ENCODE data around the gene MAGEL2.

Gene MAGEL2

DNA sequence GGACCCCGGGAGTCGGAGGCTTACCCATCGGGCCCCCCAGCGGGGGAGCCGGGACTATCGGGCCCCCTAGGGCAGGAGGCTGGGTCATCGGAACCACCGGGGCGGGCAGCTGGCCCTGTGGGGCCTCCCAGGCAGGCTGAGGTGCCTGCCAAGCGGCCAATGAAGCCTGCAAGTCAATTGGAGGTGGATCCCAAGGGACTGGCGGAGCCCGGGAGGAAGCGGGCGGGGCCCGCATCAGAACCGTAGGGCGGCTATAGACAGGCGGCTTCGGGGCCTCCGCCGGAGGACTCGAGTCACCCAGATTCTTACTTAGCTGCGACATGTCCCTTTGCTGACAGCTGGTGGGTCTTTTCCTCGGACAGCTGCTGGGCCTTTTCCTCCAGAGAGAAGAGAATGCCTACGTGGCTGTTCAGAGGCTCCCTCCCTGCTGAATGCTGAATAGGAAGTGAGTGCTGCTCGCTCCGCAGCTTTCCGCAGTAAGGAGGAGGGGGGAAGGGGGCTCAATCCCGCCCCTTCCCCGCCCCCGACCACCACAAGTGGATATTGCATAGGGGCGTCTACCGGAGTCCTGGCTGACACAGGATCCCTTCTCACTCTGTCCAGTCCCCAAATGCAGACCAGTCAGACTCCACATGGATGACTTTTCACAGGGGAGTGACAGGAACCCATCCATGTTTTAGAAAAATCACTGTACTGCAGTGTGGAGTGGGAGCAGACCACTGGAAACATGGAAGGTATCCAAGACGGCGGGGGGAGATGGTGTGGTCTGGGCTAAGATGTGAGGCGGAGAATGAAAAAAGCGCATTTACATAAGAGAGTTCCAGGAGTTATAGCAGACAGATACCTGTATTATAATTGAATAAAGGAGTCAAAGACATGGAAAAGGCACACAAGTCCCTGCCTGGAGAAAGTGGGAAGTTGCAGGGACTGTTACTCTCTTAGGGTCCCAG, at the start of gene MAGEL2:
TSS of gene MAGEL2 (minus strand) at position 447 of the 950 bp plus-strand sequence. CDS start at position 322, 125 bp downstream.
- DNase-seq, result peak; percentile 84

- DNase-seq, result no peak
Observed at GRCh38 chr15:23695282-23695681, 47.6 kb upstream of the MAGEL2 start.

- no peak for DNase-seq
Observed at GRCh38 chr15:23694592-23694991, 46.9 kb upstream of the MAGEL2 start.

GRCh38 chr15:23690450-23690852, 42.8 kb upstream of the MAGEL2 start:
- DNase-seq, result peak; percentile 94

DNA sequence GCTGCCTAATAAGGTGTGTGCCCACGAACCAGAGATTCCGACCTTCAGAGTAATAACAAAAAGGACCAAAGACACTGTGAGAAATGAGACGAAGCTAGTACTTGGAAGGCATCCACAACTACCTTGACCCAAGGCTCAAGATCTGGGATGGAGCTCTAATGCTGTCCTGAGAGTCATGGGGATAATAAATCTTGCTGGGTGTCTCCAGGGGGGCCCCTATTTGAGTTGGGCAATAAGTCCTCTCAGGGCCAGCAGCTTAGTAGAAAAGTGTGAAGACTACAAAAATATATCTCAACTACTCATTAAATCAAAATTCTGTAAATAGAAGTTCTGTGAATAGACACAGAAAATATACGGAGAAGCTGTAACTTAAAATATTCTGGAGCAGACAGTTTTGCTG, 42.3 kb upstream of the MAGEL2 start:
- DNase-seq, result no peak

GRCh38 chr15:23687143-23687470, 39.4 kb upstream of the MAGEL2 start, which contains the start of gene NDN:
Gene NDN (minus strand): TSS chr15:23687305. CDS start chr15:23687217, 88 bp downstream.
- DNase-seq, result peak; percentile 82

GRCh38 chr15:23686466-23687142, 38.9 kb upstream of the MAGEL2 start:
- DNase-seq, result no peak

DNA sequence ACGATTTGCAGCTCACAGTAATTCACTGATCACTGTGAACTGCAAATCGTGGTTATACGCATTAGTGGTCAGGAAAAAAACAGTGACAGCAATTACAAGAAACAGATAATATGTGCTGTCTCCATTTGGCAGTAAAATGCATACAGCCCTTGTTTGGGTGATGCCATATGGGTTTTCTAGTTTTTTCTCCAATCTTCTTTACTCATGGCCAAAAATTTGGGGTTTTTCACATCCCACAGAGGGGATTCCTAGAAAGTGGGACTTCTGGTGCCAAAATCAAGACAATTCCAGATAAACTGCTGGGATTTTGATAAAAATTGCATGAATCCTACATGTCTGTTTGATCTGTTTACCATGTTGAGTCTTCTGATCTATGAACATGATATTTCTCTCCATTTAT, 23.8 kb upstream of the MAGEL2 start:
- DNase-seq, result no peak

DNA sequence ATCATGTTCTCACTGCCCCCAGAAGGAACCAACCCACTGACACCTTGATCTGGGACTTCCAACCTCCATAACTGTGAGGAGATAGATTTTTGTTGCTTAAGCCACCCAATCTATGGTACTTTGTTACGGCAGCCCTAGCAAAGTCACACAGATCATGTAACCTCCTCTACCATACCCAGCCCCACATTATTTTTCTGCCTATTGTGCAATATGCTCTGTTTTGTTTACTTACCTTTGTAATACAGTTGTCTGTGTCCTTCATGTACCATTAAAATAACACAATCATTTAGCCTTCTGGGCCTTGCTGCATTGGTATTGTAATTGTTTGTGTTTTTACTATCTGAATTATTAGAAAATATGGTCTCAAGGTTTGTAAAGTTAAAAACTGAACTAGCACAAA, 23.3 kb upstream of the MAGEL2 start:
- no peak for DNase-seq

DNA sequence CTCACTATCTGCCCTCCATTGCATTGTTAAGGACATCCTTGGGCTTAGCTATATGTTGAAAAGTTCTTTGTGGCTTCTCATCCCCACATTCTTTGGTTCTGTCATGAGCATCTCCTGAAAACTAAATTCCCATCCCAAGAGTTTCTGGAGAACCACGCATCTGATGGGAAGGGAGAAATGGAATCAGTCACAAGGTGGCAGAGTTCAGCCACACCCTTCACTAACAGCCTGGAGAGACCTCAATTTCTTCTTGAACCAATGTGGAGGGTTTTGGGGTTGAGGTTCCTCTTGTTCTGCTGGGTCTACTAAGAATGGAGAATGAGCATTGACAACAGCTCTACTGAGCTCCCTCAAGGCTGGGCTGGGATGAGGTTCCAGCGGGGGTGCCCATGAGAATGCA, 15.6 kb upstream of the MAGEL2 start:
- no peak for DNase-seq

DNA sequence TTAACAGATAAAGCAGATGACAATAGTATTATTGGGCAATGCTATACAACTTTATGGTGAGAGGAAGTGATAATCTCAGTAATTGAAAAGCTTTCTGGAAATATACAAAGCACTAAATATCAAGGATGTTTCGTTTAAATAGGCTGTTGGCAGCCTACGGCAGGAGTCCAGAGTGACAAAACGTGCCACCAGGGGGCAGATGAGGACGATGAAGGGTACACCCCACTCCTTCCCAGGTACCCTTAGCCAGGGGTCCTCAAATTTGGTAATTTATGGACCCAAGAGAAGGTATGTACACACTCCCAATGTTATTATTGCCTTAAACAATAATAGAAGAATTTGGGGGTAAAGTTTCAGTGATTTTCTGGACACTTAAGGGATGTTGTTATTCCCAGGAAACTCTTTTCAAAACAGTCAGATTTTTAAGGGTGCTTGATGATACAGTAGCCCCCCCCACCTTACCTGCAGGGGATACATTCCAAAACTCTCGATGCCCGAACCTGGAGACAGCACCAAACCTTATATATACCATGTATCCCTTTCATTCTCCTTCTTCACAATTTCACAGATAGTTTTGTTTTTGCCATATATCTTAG, 1.4 kb upstream of the MAGEL2 start:
- DNase-seq, result no peak

DNA sequence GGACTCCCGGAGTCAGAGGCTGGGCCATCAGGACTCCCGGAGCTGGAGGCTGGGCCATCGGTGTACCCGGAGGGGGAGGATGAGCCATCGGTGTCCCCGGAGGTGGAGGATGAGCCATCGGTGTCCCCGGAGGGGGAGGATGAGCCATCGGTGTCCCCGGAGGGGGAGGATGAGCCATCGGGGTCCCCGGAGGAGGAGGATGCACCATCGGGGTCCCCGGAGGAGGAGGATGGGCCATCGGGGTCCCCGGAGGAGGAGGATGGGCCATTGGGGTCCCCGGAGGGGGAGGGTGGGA, 719 bp downstream of the MAGEL2 start:
- no peak for DNase-seq

- DNase-seq, result no peak
Observed at GRCh38 chr15:23646165-23647000, 1.3 kb downstream of the MAGEL2 start.

GRCh38 chr15:23645371-23646164, 2.1 kb downstream of the MAGEL2 start:
- DNase-seq, result no peak

DNA sequence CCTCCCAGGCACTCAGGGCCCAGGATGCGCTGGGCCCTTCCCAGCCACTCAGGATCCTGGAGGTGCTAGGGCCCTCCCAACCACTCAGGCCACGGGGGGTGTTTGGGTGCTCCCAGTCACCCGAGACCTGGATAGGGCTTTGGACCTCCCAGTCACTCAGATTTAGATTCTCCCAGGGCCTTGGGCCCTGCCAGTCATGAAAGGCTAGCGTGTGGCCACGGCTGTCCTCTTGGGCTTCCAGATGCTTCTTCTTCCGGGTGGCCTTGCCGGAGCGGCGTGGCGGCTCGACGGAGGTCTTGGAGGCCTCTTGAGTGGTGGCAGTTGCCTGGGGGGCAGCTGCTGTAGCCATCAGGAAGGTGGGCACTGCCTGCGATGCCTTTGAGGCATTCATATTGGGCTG, 2.8 kb downstream of the MAGEL2 start:
- no peak for DNase-seq

- DNase-seq, result peak; percentile 75
Observed at GRCh38 chr15:23642413-23643044, 5.1 kb downstream of the MAGEL2 start.

DNA sequence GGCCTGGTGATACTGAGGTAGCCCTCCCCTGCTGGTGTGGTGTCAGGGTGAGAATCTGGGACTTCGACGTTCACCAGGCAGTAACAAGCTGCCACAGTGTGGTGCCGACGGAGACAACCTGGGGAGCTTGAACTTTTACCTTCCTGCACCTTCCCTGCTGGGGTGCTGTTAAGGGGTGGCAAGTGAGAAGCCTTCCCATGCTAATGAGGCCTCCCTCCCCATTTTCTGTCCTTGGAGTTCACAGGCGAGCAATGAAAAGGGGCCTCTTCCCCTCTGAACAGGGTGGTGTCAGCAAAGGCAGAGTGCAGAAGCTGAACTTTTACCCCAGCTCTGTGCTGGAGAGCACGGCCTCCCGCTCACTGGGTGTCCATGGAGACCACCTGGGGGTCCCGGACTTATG, 13.5 kb downstream of the MAGEL2 start:
- DNase-seq, result no peak

DNA sequence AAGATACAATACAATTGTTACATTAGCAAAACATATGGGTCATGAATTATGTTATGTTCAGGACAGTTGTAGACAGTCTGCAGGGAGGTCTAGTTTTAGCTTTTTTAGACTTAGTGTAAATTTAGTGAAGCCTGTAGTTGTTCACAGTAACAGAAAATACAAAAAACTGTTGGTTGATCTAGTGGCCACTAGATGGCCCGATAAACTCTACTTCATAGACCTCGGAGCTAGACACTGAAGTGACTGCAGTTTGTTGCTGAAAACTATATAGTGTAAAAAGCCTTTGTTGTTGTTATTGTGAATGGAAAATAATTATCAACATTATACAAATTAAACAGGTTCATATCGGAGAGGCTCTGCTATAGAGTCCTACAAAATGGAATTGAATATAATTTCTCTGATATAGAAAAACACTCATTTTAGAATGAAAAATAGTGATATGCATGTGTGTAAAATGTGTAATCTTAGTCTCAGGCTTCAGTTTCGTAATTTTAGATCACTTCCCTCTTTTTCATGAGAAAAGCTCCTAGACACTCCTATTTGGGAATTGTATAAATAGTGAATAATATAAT, 18.3 kb downstream of the MAGEL2 start:
- DNase-seq, result no peak

- no peak for DNase-seq
Observed at GRCh38 chr15:23628612-23629233, 18.9 kb downstream of the MAGEL2 start.

- no peak for DNase-seq
Observed at GRCh38 chr15:23616536-23616935, 31.1 kb downstream of the MAGEL2 start.

- no peak for DNase-seq
Observed at GRCh38 chr15:23606226-23606625, 41.4 kb downstream of the MAGEL2 start.
